IPS DF 6.9 (cell line): ENCODE measurements around the gene EFCAB8.

Source experiments
- DNase-seq: peaks from one replicate; pipeline ENCODE4 v3.0.0-alpha.2; 2013; ENCODE audit warnings: low read depth, low spot score
- H3K27ac ChIP-seq: one replicate; pipeline ENCODE4 v1.5.1; 2013; ENCODE audit warnings: low read length, control low read depth
- H3K27me3 ChIP-seq: 2 replicates; pipeline ENCODE4 v1.6.1; 2013; ENCODE audit warnings: mild to moderate bottlenecking, low read length; ENCODE audit not compliant: control insufficient read depth, insufficient read depth
- H3K36me3 ChIP-seq: 2 replicates; pipeline ENCODE4 v1.6.1; 2013; ENCODE audit warnings: low read length; ENCODE audit not compliant: control insufficient read depth, insufficient read depth
- H3K4me1 ChIP-seq: 2 replicates; pipeline ENCODE4 v1.6.1; 2013; ENCODE audit warnings: low read length; ENCODE audit not compliant: control insufficient read depth, insufficient read depth
- H3K4me3 ChIP-seq: 2 replicates; pipeline ENCODE4 v1.5.1; 2013; ENCODE audit warnings: mild to moderate bottlenecking, low read length
- H3K9me3 ChIP-seq: 2 replicates; pipeline ENCODE4 v1.6.1; 2013; ENCODE audit warnings: low read length, inconsistent platforms; ENCODE audit not compliant: control insufficient read depth, insufficient read depth
- WGBS: extraction: QIAGEN DNeasy Blood & Tissue Kit; methylation state at CpG from one replicate; pipeline ENCODE4 v1.1.7; 2013; ENCODE audit warnings: mixed read lengths, missing lambda C conversion rate; ENCODE audit not compliant: insufficient read length, insufficient coverage; 5-methylcytosine and 5-hydroxymethylcytosine counted together

Gene EFCAB8

GRCh38 chr20:32999603-33000250, 141.0 kb downstream of the EFCAB8 start:
- Histone ChIP-seq H3K36me3 (no peaks in the 10 kb centered on the region), H3K4me3 (no peak overlapping the region), H3K27me3 (no peaks in the 10 kb centered on the region), H3K27ac (no peak overlapping the region), H3K9me3 (no peaks in the 10 kb centered on the region), H3K4me1 (no peaks in the 10 kb centered on the region)
- no peak for DNase-seq
- no CpG with 5 or more reads among the region's 9 CpGs for WGBS

- Histone ChIP-seq H3K36me3 (no peaks in the 10 kb centered on the region), H3K9me3 (no peaks in the 10 kb centered on the region), H3K4me3 (no peak overlapping the region), H3K27ac (no peak overlapping the region), H3K4me1 (no peaks in the 10 kb centered on the region), H3K27me3 (no peaks in the 10 kb centered on the region)
- no peak for DNase-seq
- no CpG with 5 or more reads among the region's 9 CpGs for WGBS
Observed at GRCh38 chr20:33000802-33001466, 142.2 kb downstream of the EFCAB8 start.

GRCh38 chr20:33002087-33002808, 143.5 kb downstream of the EFCAB8 start:
- Histone ChIP-seq H3K9me3 (no peaks in the 10 kb centered on the region), H3K4me3 (no peak overlapping the region), H3K4me1 (no peaks in the 10 kb centered on the region), H3K27ac (no peak overlapping the region), H3K27me3 (no peaks in the 10 kb centered on the region), H3K36me3 (no peaks in the 10 kb centered on the region)
- no peak for DNase-seq
- WGBS: no CpG with 5 or more reads among the region's 7 CpGs

GRCh38 chr20:33004141-33004751, 145.5 kb downstream of the EFCAB8 start, which contains the start of gene SUN5:
SUN5 (minus strand) TSS chr20:33004433; CDS start chr20:33004340, 93 bp downstream.
- DNase-seq: no peak
- WGBS: no CpG with 5 or more reads among the region's 6 CpGs
- H3K4me3 ChIP-seq: no peak within 1 kb of the TSS
- H3K27me3 ChIP-seq: no peaks in the 10 kb centered on the region
- no peaks in the 10 kb centered on the region for H3K4me1 ChIP-seq
- H3K36me3 ChIP-seq: no peaks in the 10 kb centered on the region
- no peaks in the 10 kb centered on the region for H3K9me3 ChIP-seq
- no peak within 1 kb of the TSS for H3K27ac ChIP-seq

- Histone ChIP-seq H3K36me3 (no peaks in the 10 kb centered on the region), H3K9me3 (no peaks in the 10 kb centered on the region), H3K27ac (no peak overlapping the region), H3K4me1 (no peaks in the 10 kb centered on the region; the same call in 1 of the 2 replicates), H3K27me3 (no peaks in the 10 kb centered on the region), H3K4me3 (no peak overlapping the region)
- no CpG with 5 or more reads among the region's 4 CpGs for WGBS
- peak; percentile 43 for DNase-seq
Observed at GRCh38 chr20:33005132-33005566, 146.4 kb downstream of the EFCAB8 start.

- no CpG with 5 or more reads among the region's 8 CpGs for WGBS
- H3K27ac ChIP-seq: no peak overlapping the region
Observed at GRCh38 chr20:33005908-33006775, 147.4 kb downstream of the EFCAB8 start.

GRCh38 chr20:33006776-33007375, 148.2 kb downstream of the EFCAB8 start:
- no peak overlapping the region for H3K4me3 ChIP-seq
- no peak for DNase-seq
- WGBS: no CpG with 5 or more reads among the region's 8 CpGs

More at GRCh38 chr20:33005908-33006775, 147.4 kb downstream of the EFCAB8 start:
- no peak for DNase-seq
- no peaks in the 10 kb centered on the region; the same call in 1 of the 2 replicates for H3K4me1 ChIP-seq
- no peak overlapping the region; the same call in 1 of the 2 replicates for H3K4me3 ChIP-seq
- H3K27me3 ChIP-seq: no peaks in the 10 kb centered on the region
- no peaks in the 10 kb centered on the region for H3K36me3 ChIP-seq
- no peaks in the 10 kb centered on the region for H3K9me3 ChIP-seq

GRCh38 chr20:33007376-33008335, 148.9 kb downstream of the EFCAB8 start, which contains the start of gene BPIFB2:
BPIFB2 (plus strand) TSS chr20:33007704; CDS start chr20:33008575, 871 bp downstream.
- Histone ChIP-seq H3K4me1 (no peaks in the 10 kb centered on the region; the same call in 1 of the 2 replicates), H3K27me3 (no peaks in the 10 kb centered on the region)
- WGBS: no CpG with 5 or more reads among the region's 11 CpGs

More at GRCh38 chr20:33006776-33007375, 148.2 kb downstream of the EFCAB8 start:
- Histone ChIP-seq H3K27me3 (no peaks in the 10 kb centered on the region), H3K4me1 (no peaks in the 10 kb centered on the region; the same call in 1 of the 2 replicates), H3K36me3 (no peaks in the 10 kb centered on the region), H3K27ac (no peak overlapping the region), H3K9me3 (no peaks in the 10 kb centered on the region)

More at GRCh38 chr20:33007376-33008335, 148.9 kb downstream of the EFCAB8 start, which contains the start of gene BPIFB2:
- H3K4me3 ChIP-seq: no peak within 1 kb of the TSS; the same call in 1 of the 2 replicates
- no peak within 1 kb of the TSS for H3K27ac ChIP-seq
- DNase-seq: no peak
- no peaks in the 10 kb centered on the region for H3K36me3 ChIP-seq
- no peaks in the 10 kb centered on the region for H3K9me3 ChIP-seq
